HG02852 (cell line): Measurements from ENCODE around the gene KLHL42.
A peak's percentile ranks its signal among the peaks of the same experiment; 100 is the strongest.
"Not testable (repeated sequence)": the region's sequence is repeated elsewhere in the genome, so short reads cannot be mapped to it uniquely, and the experiment has no call there.

Experiments used
- ATAC-seq: cut with Tn5 transposase; IDR thresholded peaks from one replicate; pipeline ENCODE4 v1.9.1; 2021; ENCODE audit warnings: mild to moderate bottlenecking, moderate library complexity; ENCODE audit not compliant: unreplicated experiment

KLHL42 gene

DNA sequence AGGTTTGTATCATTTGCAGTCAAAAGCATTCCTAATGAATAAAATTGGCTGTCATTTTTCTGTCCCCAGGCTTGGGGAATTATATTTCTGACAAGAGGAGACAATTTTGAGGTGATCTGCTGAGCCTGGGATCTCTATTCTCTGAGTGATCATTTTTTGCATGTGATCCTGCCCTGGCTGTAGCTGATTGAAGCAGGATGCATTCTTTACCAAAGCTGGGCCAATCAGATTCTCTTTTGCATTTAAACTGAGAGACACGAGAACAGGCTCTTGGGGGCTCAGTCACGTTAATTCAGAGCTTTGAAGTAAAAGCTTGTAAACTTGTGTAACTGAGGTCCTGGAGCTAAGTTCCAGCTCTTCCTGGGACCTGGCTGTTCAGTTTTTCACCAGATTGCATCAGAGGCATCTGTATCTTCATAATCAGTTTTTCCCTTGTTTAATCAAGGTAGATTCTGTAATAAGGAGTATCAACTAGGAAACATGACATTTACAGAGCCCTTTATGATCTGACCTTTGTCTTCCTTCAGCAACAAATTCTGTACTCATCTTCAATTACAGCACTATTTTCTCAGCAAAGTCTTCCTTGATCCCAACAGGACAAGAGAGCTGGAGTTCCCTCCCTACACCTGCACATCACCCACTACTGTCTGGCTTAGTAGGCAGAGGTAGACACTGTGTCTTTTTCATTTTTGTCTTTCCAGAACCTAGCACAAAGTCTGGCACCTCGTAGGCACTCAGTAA is 35.0 kb downstream of the KLHL42 start:
- ATAC-seq, result no peak

DNA sequence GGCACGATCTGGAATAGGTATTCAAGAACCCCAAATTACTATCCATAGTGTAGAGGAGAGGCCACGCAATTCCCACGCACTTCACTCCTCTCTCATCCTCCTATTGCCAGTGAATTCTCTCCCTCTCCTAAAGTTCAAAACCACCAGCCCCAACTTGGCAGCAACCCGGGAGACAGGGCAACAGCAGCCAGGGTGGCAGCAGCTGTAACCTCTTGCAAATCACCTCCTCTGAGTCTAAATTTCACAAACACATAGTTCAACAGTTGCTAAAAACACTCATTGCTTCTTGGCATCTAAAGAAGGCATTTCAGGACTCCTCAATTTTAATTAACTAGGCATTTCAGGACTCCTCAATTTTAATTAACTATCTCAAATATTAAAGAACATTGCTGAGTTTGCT is 37.7 kb downstream of the KLHL42 start:
- no peak for ATAC-seq

- ATAC-seq, result no peak
Measured at GRCh38 chr12:27818401-27818918, 38.4 kb downstream of the KLHL42 start.

- no peak for ATAC-seq
Measured at GRCh38 chr12:27820564-27820963, 40.5 kb downstream of the KLHL42 start.

- ATAC-seq, result no peak
Measured at GRCh38 chr12:27821259-27821973, 41.4 kb downstream of the KLHL42 start.

DNA sequence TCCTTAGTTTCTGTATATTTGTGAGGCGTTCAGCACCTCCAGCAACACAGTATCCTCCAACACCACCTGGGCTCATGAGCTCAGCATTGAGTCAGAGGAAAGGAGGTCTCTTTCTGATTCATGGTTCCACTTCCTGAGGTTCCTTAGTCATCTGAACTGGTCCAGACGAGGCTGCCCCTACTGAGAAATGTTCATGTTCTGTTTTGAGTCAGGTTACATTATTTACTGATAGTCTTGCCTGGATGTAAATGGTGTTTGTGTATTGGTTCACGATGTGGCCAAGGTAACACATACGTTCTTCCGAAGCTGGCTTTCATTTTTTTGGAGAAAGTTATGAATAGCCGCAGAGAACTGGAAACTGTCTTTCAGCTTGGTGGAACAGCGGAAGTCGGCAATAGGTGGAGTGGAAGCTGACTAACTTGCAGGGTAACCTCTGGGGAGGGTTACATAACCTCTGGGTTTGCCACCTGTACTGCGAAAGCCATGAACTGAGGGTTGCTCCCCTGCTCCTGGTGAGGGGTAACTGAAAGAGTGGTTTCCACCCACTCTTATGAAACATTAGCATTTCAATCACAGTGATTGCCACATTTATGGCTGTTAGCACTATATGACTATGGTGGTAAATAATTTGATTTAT is 42.2 kb downstream of the KLHL42 start:
- ATAC-seq, result peak; percentile 75

- ATAC-seq, result no peak
Measured at GRCh38 chr12:27823038-27823437, 43.0 kb downstream of the KLHL42 start.

- peak; percentile 72 for ATAC-seq
Measured at GRCh38 chr12:27824126-27824842, 44.3 kb downstream of the KLHL42 start.

DNA sequence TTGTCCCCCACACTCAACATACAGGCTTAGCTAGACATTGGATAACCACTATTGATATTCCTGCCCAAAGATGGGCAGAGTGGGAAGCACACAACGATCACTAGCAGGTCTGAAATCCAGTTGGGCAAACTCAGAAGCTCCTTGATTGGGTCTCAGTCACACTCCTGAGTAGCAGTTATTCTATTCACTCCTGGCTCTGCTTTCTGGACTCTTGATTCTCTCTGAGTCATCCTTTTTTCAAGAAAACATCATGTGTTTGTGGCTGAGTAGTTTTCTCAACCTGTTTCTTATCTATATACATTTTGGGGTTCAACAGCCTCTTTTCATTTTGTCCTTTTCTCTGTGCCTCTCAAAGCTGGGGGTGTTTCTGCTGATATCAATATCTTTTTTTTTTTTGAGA is 46.0 kb downstream of the KLHL42 start:
- no peak for ATAC-seq

DNA sequence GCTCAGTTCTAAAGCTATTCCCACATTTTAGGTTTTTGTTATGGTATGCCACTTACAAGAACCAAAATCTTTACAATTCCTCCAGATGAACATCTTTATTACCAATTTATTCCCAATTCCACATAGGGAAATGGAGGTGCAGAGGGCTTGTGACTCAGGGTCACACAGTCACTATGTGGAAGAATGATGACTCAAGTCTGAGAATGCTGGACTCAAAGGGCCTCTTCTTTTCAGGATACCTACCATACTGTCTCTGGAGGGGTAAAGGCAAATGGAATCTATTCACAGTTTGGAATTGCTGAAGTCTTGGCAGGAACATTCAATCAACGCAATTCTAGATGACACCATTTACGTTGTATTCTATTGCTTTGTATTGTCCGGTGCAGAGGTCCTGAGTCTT is 48.2 kb downstream of the KLHL42 start:
- no peak for ATAC-seq

- ATAC-seq, result no peak
Measured at GRCh38 chr12:27838543-27839185, 58.6 kb downstream of the KLHL42 start.

GRCh38 chr12:27840229-27840999 is 60.4 kb downstream of the KLHL42 start:
- ATAC-seq, result peak; percentile 82

DNA sequence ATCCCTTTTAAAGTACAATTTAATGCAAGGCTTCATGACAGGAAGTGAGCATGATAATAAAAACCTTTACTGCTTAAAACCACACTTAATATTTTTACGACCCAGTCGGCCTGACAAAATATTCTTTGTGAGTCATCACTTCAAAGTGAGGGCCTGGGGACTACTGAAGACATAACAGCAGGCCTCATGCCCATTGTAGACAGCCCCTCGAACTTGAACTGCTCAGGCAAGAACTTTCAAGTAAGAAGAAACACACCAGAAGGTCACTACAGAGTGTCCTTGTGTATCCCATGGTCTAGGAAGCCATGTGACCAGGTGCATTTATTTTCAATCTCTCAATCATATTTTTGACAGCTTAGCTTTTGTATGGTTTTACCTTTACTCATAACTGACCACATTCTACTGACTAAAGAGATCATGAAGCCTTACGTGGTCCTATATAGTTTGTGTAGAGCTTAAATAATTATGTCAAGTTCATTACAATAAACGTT is 61.4 kb downstream of the KLHL42 start:
- no peak for ATAC-seq

GRCh38 chr12:27843714-27844245 is 63.7 kb downstream of the KLHL42 start:
- no peak for ATAC-seq

DNA sequence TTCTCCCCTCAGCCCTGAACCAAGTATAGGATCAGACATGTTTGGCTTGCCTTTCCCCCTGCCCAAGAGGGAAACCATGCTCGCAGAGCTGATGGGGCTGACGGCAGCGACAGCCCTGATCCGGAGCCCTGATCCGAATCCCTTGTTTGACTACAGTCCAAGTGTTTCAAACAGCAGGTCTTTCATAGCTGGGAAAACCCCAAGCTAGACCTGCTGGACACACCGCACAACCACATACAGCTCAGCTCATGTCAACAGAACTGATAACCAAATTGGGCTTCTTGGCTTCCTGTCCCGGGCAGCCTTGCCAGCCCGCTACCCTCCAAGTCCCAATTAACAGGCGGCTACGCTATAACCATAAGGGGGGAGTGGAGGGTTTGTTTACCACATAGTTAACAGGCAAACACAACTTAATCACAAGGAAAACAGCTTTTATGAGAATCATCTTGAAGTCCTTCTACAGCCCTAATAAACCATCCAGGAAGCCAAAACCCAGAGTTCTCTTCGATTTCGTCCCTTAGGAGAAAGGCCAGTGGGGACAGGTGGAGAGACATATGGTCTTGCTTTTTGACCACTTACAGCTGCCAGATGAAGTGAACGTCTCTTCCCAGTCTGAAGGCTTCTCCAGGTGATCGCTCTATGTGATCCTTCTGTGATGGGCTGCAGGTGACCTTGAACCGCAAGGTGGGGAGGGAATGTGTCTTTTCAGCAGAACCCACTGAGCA is 64.5 kb downstream of the KLHL42 start:
- ATAC-seq, result no peak

DNA sequence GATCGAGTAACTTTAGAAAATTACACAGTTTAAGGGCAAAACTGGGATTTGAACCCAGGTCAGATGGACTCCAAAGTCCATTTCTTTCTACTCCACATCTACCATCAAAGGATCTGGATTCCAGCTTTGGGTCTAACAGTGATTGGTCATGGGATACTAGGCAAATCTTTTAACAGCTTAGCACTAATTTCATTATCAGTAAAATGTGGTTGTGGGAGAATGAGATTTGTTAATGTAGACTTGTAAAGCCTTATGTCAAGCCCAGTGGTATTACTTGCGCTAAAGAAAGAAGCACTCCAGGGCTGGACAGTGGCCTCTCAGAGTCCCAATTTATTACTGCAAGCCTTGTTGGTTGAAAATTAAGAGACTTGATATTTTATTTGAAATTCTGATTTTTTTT is 65.2 kb downstream of the KLHL42 start:
- no peak for ATAC-seq

GRCh38 chr12:27845706-27846105 is 65.7 kb downstream of the KLHL42 start:
- not testable (repeated sequence) for ATAC-seq

GRCh38 chr12:27847293-27847692 is 67.3 kb downstream of the KLHL42 start:
- ATAC-seq, result not testable (repeated sequence)

GRCh38 chr12:27851311-27851710 is 71.3 kb downstream of the KLHL42 start:
- ATAC-seq, result no peak
